ENCODE measurements around the gene MRGPRF. TPM values are rescaled to one million over a fixed set of nuclear protein-coding genes. Genes with fewer than 3 reads are reported as not detected.

Gene MRGPRF
- total RNA-seq, 2 donors from 2014 or later, result 3.7 to 4.7 TPM

DNA sequence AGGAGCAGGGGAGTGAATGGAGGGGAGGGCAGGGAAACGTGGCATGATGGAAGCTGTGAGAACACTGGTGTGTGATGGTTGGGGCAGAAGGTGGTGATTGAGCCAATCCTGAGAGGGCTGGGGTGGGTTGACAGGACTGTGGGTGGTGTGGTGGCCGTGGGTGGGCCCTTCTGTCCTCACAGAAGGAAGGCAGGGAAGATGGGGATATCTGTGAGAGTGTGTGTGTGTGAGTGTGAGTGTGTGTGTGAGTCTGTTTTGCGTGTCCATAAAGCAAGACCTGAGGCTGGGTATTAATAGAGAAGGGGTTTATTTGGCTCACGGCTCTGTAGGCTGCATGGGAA is 48.6 kb upstream of the MRGPRF start:
- no peak overlapping the region for H3K4me3 ChIP-seq (ENCODE audit: low read length)
- no peaks in the 10 kb centered on the region for H3K9me3 ChIP-seq (ENCODE audit: control insufficient read depth, low read length)
- H3K9ac ChIP-seq (ENCODE audit: extremely low read depth, low read length, poor library complexity, severe bottlenecking), result peak overlapping the region; percentile 1
- Mint-ChIP-seq H3K27me3 (ENCODE audit: insufficient read depth) (no peaks in the 10 kb centered on the region), H3K9me3 (no peaks in the 10 kb centered on the region), H3K27ac (peak overlapping the region; percentile 27), H3K4me1 (peaks cover 3% of the 10 kb centered on the region), H3K36me3 (ENCODE audit: low read depth) (peaks cover 9% of the 10 kb centered on the region), H3K4me3 (no peak overlapping the region)
- no peaks in the 10 kb centered on the region for H3K36me3 ChIP-seq (ENCODE audit: control insufficient read depth, insufficient read depth, low read length)
- H3K4me1 ChIP-seq (ENCODE audit: control insufficient read depth, insufficient read depth, low read length), result no peaks in the 10 kb centered on the region
- no peaks in the 10 kb centered on the region for H3K27me3 ChIP-seq (ENCODE audit: control insufficient read depth, insufficient read depth, low read length, poor library complexity, severe bottlenecking)
- WGBS, 2 experiments (ENCODE audit: insufficient coverage in 1 of 2, insufficient read length in 1 of 2), result 94 to 97% methylated on average over 4 of the region's 4 CpGs
- no peak overlapping the region for H3K27ac ChIP-seq (ENCODE audit: low read depth, low read length)
- DNase-seq, result no peak
- TF ChIP-seq, protein P1, sequence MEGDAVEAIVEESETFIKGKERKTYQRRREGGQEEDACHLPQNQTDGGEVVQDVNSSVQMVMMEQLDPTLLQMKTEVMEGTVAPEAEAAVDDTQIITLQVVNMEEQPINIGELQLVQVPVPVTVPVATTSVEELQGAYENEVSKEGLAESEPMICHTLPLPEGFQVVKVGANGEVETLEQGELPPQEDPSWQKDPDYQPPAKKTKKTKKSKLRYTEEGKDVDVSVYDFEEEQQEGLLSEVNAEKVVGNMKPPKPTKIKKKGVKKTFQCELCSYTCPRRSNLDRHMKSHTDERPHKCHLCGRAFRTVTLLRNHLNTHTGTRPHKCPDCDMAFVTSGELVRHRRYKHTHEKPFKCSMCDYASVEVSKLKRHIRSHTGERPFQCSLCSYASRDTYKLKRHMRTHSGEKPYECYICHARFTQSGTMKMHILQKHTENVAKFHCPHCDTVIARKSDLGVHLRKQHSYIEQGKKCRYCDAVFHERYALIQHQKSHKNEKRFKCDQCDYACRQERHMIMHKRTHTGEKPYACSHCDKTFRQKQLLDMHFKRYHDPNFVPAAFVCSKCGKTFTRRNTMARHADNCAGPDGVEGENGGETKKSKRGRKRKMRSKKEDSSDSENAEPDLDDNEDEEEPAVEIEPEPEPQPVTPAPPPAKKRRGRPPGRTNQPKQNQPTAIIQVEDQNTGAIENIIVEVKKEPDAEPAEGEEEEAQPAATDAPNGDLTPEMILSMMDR (conservative IDR thresholded peaks at IDR 0.05), result no peak

DNA sequence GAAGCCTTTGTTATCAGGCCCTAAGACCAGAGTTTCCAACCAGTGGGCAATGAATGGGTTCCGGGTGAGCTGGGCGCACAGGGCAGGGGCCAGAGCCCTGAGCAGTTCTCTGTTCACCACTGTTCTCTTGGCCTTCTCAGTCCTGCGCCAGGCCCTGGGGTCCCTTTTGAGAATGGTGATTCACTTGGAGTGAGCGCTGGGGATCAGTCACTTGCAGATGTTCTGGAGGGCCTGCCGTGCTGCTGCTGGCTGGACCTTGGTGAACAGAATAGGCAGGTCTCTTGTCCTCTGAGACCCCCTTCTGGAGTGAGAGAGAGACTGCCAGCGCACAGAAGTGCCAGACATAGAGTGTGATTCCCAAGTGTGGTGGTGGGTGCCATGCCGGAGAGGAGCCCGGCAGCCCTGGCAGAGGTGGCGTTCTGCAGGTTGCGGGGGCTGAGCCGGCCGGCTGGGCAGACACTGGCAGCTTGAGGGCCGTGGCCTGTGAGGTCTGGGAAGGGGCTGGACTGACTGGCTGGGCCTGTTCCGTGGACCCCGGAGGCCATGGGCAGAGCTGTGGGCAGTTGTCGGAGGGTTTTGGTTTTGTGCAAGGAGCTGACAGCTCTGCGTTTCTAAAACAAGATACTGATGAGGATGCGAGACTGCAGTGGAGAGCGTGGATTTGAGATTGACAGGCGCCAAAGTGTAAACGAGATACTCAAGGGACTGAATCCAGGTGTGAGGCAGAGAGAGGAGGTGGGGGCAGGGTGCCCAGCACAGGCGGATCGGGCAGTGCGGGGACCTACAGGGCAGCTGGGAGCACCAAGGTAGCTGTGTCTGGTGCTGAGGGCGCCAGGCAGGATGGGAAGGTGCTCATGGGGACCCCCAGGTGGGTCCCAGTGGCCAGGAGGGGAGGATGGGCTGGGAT is 48.0 kb upstream of the MRGPRF start:
- Histone ChIP-seq H3K27ac (ENCODE audit: low read depth, low read length) (no peak overlapping the region), H3K4me1 (ENCODE audit: control insufficient read depth, insufficient read depth, low read length) (no peaks in the 10 kb centered on the region), H3K9me3 (ENCODE audit: control insufficient read depth, low read length) (no peaks in the 10 kb centered on the region), H3K4me3 (ENCODE audit: low read length) (no peak overlapping the region), H3K9ac (ENCODE audit: extremely low read depth, low read length, poor library complexity, severe bottlenecking) (peak overlapping the region; percentile 1), H3K27me3 (ENCODE audit: control insufficient read depth, insufficient read depth, low read length, poor library complexity, severe bottlenecking) (no peaks in the 10 kb centered on the region), H3K36me3 (ENCODE audit: control insufficient read depth, insufficient read depth, low read length) (peaks cover 2% of the 10 kb centered on the region)
- peaks cover 11% of the 10 kb centered on the region for H3K36me3 Mint-ChIP-seq (ENCODE audit: low read depth)
- H3K9me3 Mint-ChIP-seq, result no peaks in the 10 kb centered on the region
- WGBS, 2 experiments (ENCODE audit: insufficient coverage in 1 of 2, insufficient read length in 1 of 2), result 90 to 92% methylated on average over 17 to 25 of the region's 25 CpGs
- H3K27ac Mint-ChIP-seq, result peak overlapping the region; percentile 74
- H3K4me3 Mint-ChIP-seq, result no peak overlapping the region
- no peak for DNase-seq
- H3K4me1 Mint-ChIP-seq, result peaks cover 3% of the 10 kb centered on the region
- H3K27me3 Mint-ChIP-seq (ENCODE audit: insufficient read depth), result no peaks in the 10 kb centered on the region
- TF ChIP-seq, protein P1 (conservative IDR thresholded peaks at IDR 0.05), result peak; percentile 28

DNA sequence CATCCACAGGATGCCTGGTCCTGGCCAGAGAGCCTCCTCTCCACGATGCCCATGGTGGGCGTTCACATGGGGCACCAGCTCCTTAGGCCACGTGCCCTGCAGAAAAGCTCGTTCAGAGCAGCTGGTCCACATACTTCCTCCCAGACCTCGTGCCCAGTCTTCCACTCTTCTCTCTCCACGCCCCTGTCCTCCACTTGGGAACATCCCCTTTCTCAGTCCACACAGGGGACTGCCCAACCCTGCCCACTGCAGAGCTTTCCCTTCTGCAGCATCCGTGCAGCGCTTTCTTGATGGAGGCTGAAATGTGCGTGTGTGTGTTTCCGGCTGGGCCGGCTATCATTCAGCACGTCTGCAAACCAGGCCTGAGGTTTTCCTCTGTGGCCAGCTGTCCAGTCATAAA is 46.9 kb upstream of the MRGPRF start:
- TF ChIP-seq, protein P1 (conservative IDR thresholded peaks at IDR 0.05), result no peak
- Histone ChIP-seq H3K9ac (ENCODE audit: extremely low read depth, low read length, poor library complexity, severe bottlenecking) (no peak overlapping the region), H3K36me3 (ENCODE audit: control insufficient read depth, insufficient read depth, low read length) (peaks cover 7% of the 10 kb centered on the region), H3K27me3 (ENCODE audit: control insufficient read depth, insufficient read depth, low read length, poor library complexity, severe bottlenecking) (no peaks in the 10 kb centered on the region), H3K4me3 (ENCODE audit: low read length) (no peak overlapping the region), H3K4me1 (ENCODE audit: control insufficient read depth, insufficient read depth, low read length) (no peaks in the 10 kb centered on the region), H3K9me3 (ENCODE audit: control insufficient read depth, low read length) (no peaks in the 10 kb centered on the region), H3K27ac (ENCODE audit: low read depth, low read length) (no peak overlapping the region)
- H3K4me3 Mint-ChIP-seq, result no peak overlapping the region
- H3K27me3 Mint-ChIP-seq (ENCODE audit: insufficient read depth), result no peaks in the 10 kb centered on the region
- peaks cover 3% of the 10 kb centered on the region for H3K4me1 Mint-ChIP-seq
- peaks cover 13% of the 10 kb centered on the region for H3K36me3 Mint-ChIP-seq (ENCODE audit: low read depth)
- WGBS, 2 experiments (ENCODE audit: insufficient coverage in 1 of 2, insufficient read length in 1 of 2), result 92 to 97% methylated on average over 9 to 12 of the region's 12 CpGs
- no peaks in the 10 kb centered on the region for H3K9me3 Mint-ChIP-seq
- no peak for DNase-seq
- H3K27ac Mint-ChIP-seq, result no peak overlapping the region

Data from endodermal cell (in vitro differentiated cells).